Body of pancreas (tissue), 4 donors: ENCODE measurements around the gene ADAM10.

Experiments
- POLR2A ChIP-seq, 3 donors: fragments of 450-650 bp; IDR thresholded peaks; one replicate each; pipeline ENCODE4 v1.6.1; 2016; ENCODE audit warnings: antibody characterized with exemption in 3 of 3, mild to moderate bottlenecking in 2 of 3
- TF ChIP-seq, protein P1 (sequence below), 7 experiments: fragments of 450-650 bp in 4 of 7; fragments of 200-600 bp in 3 of 7; sonication (generic) in 3 of 7; IDR thresholded peaks; one replicate each; pipeline ENCODE4 v1.5.1; 2016 to 2019; ENCODE audit warnings: antibody characterized with exemption in 7 of 7

DNA sequence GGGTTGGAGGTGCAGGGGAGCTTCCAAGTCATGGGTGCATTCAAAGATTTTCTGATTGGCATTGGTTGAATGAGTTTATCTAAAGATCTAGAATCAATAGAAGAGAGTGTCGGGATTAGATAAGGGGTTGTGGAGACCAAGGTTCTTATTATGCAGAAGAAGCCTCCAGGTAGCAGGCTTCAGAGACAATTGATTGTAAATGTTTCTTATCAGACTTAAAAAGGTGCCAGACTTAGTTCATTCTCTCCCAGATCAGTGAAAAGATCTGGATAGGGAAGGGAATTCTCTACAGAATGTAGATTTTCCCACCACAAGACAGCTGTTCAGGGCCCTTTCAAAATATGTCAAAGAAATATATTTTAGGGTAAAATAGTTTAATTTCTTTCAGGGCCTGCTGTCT, 188.2 kb downstream of the ADAM10 start:
- TF ChIP-seq, protein P1, sequence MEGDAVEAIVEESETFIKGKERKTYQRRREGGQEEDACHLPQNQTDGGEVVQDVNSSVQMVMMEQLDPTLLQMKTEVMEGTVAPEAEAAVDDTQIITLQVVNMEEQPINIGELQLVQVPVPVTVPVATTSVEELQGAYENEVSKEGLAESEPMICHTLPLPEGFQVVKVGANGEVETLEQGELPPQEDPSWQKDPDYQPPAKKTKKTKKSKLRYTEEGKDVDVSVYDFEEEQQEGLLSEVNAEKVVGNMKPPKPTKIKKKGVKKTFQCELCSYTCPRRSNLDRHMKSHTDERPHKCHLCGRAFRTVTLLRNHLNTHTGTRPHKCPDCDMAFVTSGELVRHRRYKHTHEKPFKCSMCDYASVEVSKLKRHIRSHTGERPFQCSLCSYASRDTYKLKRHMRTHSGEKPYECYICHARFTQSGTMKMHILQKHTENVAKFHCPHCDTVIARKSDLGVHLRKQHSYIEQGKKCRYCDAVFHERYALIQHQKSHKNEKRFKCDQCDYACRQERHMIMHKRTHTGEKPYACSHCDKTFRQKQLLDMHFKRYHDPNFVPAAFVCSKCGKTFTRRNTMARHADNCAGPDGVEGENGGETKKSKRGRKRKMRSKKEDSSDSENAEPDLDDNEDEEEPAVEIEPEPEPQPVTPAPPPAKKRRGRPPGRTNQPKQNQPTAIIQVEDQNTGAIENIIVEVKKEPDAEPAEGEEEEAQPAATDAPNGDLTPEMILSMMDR (IDR thresholded peaks at IDR 0.05), result no peak
- TF ChIP-seq POLR2A (IDR thresholded peaks at IDR 0.05), result no peak
